ENCODE results near the gene ACACA.

DNA sequence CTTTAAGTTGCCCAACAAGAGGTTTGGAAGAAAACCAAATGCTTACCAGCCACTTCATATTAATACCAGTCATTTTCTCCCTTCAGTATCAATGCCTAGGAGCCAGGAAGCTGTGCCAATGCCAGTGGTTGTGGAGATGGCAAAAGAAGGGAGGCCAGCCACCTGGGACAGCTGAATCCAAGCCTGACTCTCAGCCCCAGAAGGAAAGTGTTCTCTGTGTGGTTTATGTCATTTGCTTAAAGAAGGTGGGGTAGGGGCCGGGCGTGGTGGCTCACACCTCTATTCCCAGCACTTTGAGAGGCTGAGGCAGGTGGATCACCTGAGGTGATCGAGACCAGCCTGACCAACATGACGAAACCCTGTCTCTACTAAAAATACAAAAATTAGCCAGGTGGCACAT is 17.5 kb downstream of the ACACA start:
- TF ChIP-seq, protein P1, sequence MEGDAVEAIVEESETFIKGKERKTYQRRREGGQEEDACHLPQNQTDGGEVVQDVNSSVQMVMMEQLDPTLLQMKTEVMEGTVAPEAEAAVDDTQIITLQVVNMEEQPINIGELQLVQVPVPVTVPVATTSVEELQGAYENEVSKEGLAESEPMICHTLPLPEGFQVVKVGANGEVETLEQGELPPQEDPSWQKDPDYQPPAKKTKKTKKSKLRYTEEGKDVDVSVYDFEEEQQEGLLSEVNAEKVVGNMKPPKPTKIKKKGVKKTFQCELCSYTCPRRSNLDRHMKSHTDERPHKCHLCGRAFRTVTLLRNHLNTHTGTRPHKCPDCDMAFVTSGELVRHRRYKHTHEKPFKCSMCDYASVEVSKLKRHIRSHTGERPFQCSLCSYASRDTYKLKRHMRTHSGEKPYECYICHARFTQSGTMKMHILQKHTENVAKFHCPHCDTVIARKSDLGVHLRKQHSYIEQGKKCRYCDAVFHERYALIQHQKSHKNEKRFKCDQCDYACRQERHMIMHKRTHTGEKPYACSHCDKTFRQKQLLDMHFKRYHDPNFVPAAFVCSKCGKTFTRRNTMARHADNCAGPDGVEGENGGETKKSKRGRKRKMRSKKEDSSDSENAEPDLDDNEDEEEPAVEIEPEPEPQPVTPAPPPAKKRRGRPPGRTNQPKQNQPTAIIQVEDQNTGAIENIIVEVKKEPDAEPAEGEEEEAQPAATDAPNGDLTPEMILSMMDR (conservative IDR thresholded peaks at IDR 0.05; ENCODE audit: low read length), result no peak
- TF ChIP-seq EZH2phosphoT487 (IDR thresholded peaks at IDR 0.05; ENCODE audit: borderline replicate concordance), result no peak

Measured in Loucy (cell line).